ENCODE data around the gene NAA35. TPM values are rescaled to one million over a fixed set of nuclear protein-coding genes. Genes with fewer than 3 reads are reported as not detected.

NAA35 gene
- total RNA-seq, 2 experiments from 2014 or later: 19.4 to 19.8 TPM

DNA sequence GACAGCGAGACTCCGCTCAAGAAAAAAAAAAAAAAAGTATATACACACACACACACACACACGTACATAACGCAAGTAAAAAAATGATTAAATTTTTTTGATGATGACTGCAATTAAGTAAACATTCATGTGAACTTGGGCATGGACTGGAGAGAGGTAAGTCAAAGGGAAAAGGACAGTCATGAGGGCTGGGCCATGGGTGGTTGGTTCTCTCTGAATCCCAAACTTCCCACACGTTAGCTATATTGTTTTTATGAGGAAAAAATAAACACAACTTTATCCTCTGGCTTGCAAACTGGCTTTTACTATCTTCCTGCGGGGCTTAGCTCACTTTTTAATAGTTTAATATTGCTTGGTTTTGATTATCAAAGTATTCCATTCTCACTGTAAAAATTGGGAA is 104.7 kb downstream of the NAA35 start:
- TF ChIP-seq, protein P1, sequence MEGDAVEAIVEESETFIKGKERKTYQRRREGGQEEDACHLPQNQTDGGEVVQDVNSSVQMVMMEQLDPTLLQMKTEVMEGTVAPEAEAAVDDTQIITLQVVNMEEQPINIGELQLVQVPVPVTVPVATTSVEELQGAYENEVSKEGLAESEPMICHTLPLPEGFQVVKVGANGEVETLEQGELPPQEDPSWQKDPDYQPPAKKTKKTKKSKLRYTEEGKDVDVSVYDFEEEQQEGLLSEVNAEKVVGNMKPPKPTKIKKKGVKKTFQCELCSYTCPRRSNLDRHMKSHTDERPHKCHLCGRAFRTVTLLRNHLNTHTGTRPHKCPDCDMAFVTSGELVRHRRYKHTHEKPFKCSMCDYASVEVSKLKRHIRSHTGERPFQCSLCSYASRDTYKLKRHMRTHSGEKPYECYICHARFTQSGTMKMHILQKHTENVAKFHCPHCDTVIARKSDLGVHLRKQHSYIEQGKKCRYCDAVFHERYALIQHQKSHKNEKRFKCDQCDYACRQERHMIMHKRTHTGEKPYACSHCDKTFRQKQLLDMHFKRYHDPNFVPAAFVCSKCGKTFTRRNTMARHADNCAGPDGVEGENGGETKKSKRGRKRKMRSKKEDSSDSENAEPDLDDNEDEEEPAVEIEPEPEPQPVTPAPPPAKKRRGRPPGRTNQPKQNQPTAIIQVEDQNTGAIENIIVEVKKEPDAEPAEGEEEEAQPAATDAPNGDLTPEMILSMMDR (IDR thresholded peaks at IDR 0.05): no peak
- no peaks in the 10 kb centered on the region for H3K27me3 ChIP-seq (ENCODE audit: control insufficient read depth in 1 of 2, insufficient read depth in 2 of 2, low read length in 2 of 2)
- no peak overlapping the region for H3K4me3 ChIP-seq (ENCODE audit: low read length)
- Mint-ChIP-seq H3K9me3 (no peaks in the 10 kb centered on the region), H3K4me1 (ENCODE audit: low read depth) (no peaks in the 10 kb centered on the region), H3K4me3 (no peak overlapping the region), H3K36me3 (ENCODE audit: low read depth) (no peaks in the 10 kb centered on the region), H3K27ac (no peak overlapping the region), H3K27me3 (no peaks in the 10 kb centered on the region)
- DNase-seq (no peak), ATAC-seq (ENCODE audit: poor library complexity) (no peak)
- CTCF ChIA-PET: no interaction called here
- no peaks in the 10 kb centered on the region for H3K4me1 ChIP-seq (ENCODE audit: insufficient read depth, low read length)
- H3K36me3 ChIP-seq (ENCODE audit: insufficient read depth, low read length): no peaks in the 10 kb centered on the region
- POLR2A ChIA-PET: no interaction called here
- H3K9me3 ChIP-seq (ENCODE audit: control insufficient read depth in 1 of 2, insufficient read depth in 1 of 2, low read length in 2 of 2): peaks cover 0 to 6% of the 10 kb centered on the region in 2 experiments
- no peak overlapping the region for H3K27ac ChIP-seq (ENCODE audit: low read depth in 1 of 2, low read length in 2 of 2)
- intact Hi-C loops (cut with DNase I, micrococcal nuclease): no loop called here

DNA sequence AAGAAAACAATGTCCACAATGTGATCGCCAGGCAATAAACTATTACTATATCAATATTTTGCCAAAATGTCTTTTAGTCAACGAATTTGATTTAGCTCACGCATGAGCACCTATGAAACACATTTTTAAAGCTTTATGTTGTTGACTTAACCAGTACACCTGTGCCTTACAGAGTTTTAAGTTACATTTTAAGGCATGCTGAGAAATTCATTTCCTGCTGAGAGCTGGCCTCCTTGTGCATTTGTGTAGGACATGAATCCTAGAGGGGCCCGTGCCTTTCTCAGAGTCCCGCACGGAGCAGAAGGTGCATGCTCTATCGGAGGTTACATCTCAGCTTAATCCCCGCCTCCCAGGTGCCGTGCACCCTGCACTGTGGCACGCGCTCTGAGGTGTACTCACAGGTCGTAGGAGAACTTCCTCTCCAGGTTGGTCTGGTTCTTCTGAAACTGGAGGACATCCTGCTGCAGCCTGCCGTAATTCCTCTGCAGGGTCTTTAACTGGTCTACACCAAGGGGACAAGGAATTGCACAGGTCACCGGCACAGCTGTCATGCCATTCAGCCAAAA is 105.2 kb downstream of the NAA35 start:
- H3K27me3 Mint-ChIP-seq: no peaks in the 10 kb centered on the region
- POLR2A ChIA-PET: no interaction called here
- no peak for ATAC-seq (ENCODE audit: poor library complexity)

DNA sequence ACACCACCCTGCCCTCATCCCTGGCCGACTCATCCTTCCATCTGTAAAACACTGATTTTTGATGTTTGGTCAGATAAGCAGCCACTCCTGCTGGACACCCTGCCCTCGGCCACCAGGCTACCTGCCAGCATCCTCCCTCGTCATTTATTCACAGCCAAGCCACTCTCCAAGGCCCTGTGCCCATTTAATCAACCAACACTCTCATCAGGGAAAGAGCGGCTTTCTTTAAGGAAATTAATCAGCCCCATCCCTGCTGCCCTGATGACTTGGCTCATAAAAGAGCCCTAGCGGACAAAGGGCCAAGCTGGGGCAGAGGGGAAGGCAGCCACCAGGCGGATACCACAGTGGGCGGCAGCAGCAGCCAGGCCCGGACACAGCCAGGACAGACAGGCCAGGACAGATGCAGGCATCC is 106.0 kb downstream of the NAA35 start:
- POLR2A ChIA-PET: no interaction called here

More for the DNA sequence above, 105.2 kb downstream of the NAA35 start:
- intact Hi-C loops (cut with DNase I, micrococcal nuclease): no loop called here
- H3K4me1 ChIP-seq (ENCODE audit: insufficient read depth, low read length): no peaks in the 10 kb centered on the region
- H3K9me3 ChIP-seq (ENCODE audit: control insufficient read depth in 1 of 2, insufficient read depth in 1 of 2, low read length in 2 of 2): peaks cover 0 to 6% of the 10 kb centered on the region in 2 experiments
- no peak overlapping the region for H3K27ac ChIP-seq (ENCODE audit: low read depth in 1 of 2, low read length in 2 of 2)
- Mint-ChIP-seq H3K36me3 (ENCODE audit: low read depth) (no peaks in the 10 kb centered on the region), H3K9me3 (no peaks in the 10 kb centered on the region), H3K4me1 (ENCODE audit: low read depth) (no peaks in the 10 kb centered on the region), H3K4me3 (no peak overlapping the region), H3K27ac (no peak overlapping the region)
- CTCF ChIA-PET: no interaction called here
- TF ChIP-seq, protein P1 (IDR thresholded peaks at IDR 0.05): no peak
- H3K36me3 ChIP-seq (ENCODE audit: insufficient read depth, low read length): no peaks in the 10 kb centered on the region
- H3K27me3 ChIP-seq (ENCODE audit: control insufficient read depth in 1 of 2, insufficient read depth in 2 of 2, low read length in 2 of 2): no peaks in the 10 kb centered on the region
- no peak overlapping the region for H3K4me3 ChIP-seq (ENCODE audit: low read length)
- no peak for DNase-seq

More for the DNA sequence above, 106.0 kb downstream of the NAA35 start:
- Mint-ChIP-seq H3K36me3 (ENCODE audit: low read depth) (no peaks in the 10 kb centered on the region), H3K4me3 (no peak overlapping the region), H3K9me3 (no peaks in the 10 kb centered on the region), H3K27ac (no peak overlapping the region), H3K4me1 (ENCODE audit: low read depth) (no peaks in the 10 kb centered on the region), H3K27me3 (no peaks in the 10 kb centered on the region)
- H3K9me3 ChIP-seq (ENCODE audit: control insufficient read depth in 1 of 2, insufficient read depth in 1 of 2, low read length in 2 of 2): peaks cover 0 to 6% of the 10 kb centered on the region in 2 experiments
- no peak overlapping the region for H3K4me3 ChIP-seq (ENCODE audit: low read length)
- H3K27me3 ChIP-seq (ENCODE audit: control insufficient read depth in 1 of 2, insufficient read depth in 2 of 2, low read length in 2 of 2): no peaks in the 10 kb centered on the region
- H3K36me3 ChIP-seq (ENCODE audit: insufficient read depth, low read length): no peaks in the 10 kb centered on the region
- CTCF ChIA-PET: no interaction called here
- ATAC-seq (ENCODE audit: poor library complexity) (no peak), DNase-seq (no peak)
- no peak overlapping the region for H3K27ac ChIP-seq (ENCODE audit: low read depth in 1 of 2, low read length in 2 of 2)
- TF ChIP-seq, protein P1 (IDR thresholded peaks at IDR 0.05): no peak
- no peaks in the 10 kb centered on the region for H3K4me1 ChIP-seq (ENCODE audit: insufficient read depth, low read length)
- intact Hi-C loops (cut with DNase I, micrococcal nuclease): no loop called here
